Kidney (tissue), 14 donors: Measurements from ENCODE around the gene CUX1. TPM values are rescaled to one million over a fixed set of nuclear protein-coding genes. Genes with fewer than 3 reads are reported as not detected.
A peak's percentile ranks its signal among the peaks of the same experiment; 100 is the strongest.

Experiments
- DNase-seq, 5 donors: peaks; one replicate each; pipeline ENCODE4 v3.0.0-alpha.2; 2013 to 2020
- FAIRE-seq: peaks from 2 replicates; lab custom pipeline; 2012; peaks lifted over from hg19 to GRCh38; lab: Jason Lieb, UNC
- H3K27ac ChIP-seq, 2 donors: one replicate each; pipeline ENCODE4 v1.7.0; 2013; ENCODE audit warnings: low read depth in 2 of 2, low read length in 2 of 2, inconsistent platforms in 1 of 2
- H3K27me3 ChIP-seq: one replicate; pipeline ENCODE4 v1.7.1; 2013; ENCODE audit warnings: low read length, inconsistent platforms; ENCODE audit not compliant: control insufficient read depth, insufficient read depth
- H3K36me3 ChIP-seq, 3 donors: one replicate each; pipeline versions ENCODE4 v1.7.0 to v1.7.1; 2013; ENCODE audit warnings: low read length in 3 of 3, control low read depth in 1 of 3, inconsistent platforms in 1 of 3; ENCODE audit not compliant: insufficient read depth in 3 of 3, control insufficient read depth in 2 of 3
- H3K4me1 ChIP-seq, 3 donors: one replicate each; pipeline versions ENCODE4 v1.7.0 to v1.7.1; 2013; ENCODE audit warnings: low read length in 3 of 3, inconsistent platforms in 1 of 3, low read depth in 1 of 3; ENCODE audit not compliant: control insufficient read depth in 2 of 3, insufficient read depth in 2 of 3
- H3K4me3 ChIP-seq, 3 donors: one replicate each; pipeline versions ENCODE4 v1.7.0 to v1.8.1; 2013; ENCODE audit warnings: low read length in 3 of 3, control low read depth in 1 of 3, inconsistent platforms in 1 of 3
- H3K9ac ChIP-seq, 3 donors: one replicate each; pipeline versions ENCODE4 v1.7.0 to v1.7.1; 2013; ENCODE audit warnings: low read length in 3 of 3, control low read depth in 1 of 3, inconsistent platforms in 1 of 3
- H3K9me3 ChIP-seq, 3 donors: one replicate each; pipeline versions ENCODE4 v1.7.0 to v1.7.1; 2013; ENCODE audit warnings: low read length in 3 of 3, control low read depth in 1 of 3, inconsistent platforms in 1 of 3; ENCODE audit not compliant: control insufficient read depth in 2 of 3, insufficient read depth in 1 of 3
- intact Hi-C: fragments of 100-400 bp; cut with DNase I; formaldehyde crosslinking; loops from one replicate; pipeline ENCODE4 v1.11.1; 2022
- polyA plus RNA-seq: library from polyadenylated mRNA; stranded (reverse); fragments of 350-450 nt; fragmentation: Illumina TruSeq; extraction: RNeasy Lipid Tissue Mini Kit (QIAGEN cat#74804); gene quantifications from one replicate; pipeline ENCODE4 v1.2.3, GENCODE V29; 2014; ENCODE audit warnings: low read depth, low replicate concordance; ENCODE audit not compliant: insufficient read depth
- total RNA-seq: library from RNA; stranded (reverse); fragmentation: NEBNext Ultra II Directional; extraction: Animal tissue kit (Norgen Biotek cat#: 25700); gene quantifications from one replicate; pipeline ENCODE4 v1.2.1, GENCODE V29; 2021
- TF ChIP-seq, protein P1 (sequence below): IDR thresholded peaks from 3 replicates; pipeline ENCODE4 v1.5.1; 2012; ENCODE audit warnings: mild to moderate bottlenecking, moderate library complexity, borderline replicate concordance; ENCODE audit not compliant: insufficient read depth; ENCODE audit errors: extremely low read depth
- donor health status: control.
- donor health status: control.
- donor health status: control.
- donor health status: control.
- donor health status: control.
- donor health status: DM: yes; HTN: yes; CAD: no.
- donor health status: Normal renal cell carcinoma (clear cell type).

The CUX1 gene
- total and polyA plus RNA-seq, 2 donors from 2014 or later = 71.4 to 126 TPM

DNA sequence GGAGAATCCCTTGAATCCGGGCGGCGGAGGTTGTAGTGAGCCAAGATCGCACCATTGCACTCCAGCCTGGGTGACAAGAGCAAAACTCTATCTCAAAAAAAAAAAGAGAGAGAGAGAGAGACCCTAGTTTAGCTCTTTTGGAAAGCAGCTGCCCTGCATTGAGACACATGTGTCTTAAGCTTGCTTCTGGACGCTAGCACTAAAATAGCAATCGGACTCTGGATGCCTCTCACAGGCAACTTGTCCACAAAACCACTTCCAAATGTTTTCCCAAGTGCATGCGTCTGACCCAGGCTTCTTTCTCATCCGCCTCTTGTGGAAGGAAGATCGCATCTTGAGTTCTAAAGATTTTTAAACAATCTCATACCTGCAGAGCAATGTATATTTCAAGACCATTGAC is 182.7 kb downstream of the CUX1 start:
- TF ChIP-seq, protein P1, sequence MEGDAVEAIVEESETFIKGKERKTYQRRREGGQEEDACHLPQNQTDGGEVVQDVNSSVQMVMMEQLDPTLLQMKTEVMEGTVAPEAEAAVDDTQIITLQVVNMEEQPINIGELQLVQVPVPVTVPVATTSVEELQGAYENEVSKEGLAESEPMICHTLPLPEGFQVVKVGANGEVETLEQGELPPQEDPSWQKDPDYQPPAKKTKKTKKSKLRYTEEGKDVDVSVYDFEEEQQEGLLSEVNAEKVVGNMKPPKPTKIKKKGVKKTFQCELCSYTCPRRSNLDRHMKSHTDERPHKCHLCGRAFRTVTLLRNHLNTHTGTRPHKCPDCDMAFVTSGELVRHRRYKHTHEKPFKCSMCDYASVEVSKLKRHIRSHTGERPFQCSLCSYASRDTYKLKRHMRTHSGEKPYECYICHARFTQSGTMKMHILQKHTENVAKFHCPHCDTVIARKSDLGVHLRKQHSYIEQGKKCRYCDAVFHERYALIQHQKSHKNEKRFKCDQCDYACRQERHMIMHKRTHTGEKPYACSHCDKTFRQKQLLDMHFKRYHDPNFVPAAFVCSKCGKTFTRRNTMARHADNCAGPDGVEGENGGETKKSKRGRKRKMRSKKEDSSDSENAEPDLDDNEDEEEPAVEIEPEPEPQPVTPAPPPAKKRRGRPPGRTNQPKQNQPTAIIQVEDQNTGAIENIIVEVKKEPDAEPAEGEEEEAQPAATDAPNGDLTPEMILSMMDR = no peak
- FAIRE-seq (no peak), DNase-seq (peak in 1 of 5 donors; percentile 28)
- Histone ChIP-seq H3K4me3 (no peak overlapping the region), H3K9ac (no peak overlapping the region), H3K9me3 (no peaks in the 10 kb centered on the region), H3K27me3 (no peaks in the 10 kb centered on the region), H3K4me1 (peaks cover 0 to 17% (median 6%) of the 10 kb centered on the region in 3 donors), H3K27ac (no peak overlapping the region), H3K36me3 (no peaks in the 10 kb centered on the region)
- intact Hi-C loops = no loop called here

DNA sequence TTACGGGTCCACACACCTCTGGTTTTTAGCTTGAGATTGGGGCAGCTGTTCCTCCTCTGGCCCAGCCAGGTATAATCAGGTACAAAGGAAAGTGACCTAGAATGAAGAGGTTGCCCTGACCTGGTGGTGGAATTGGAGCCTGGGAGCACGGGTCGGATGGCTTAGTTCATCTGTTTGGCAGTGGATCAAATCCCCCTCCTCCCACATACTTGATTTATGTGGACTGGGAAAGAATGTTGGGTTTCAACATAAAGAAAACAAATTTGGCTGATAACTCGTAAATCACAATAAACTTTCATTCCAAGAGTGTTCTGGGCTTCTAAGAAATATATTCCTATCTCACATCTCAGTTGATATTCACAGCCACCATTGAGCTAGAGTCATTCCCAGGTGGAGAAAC is 186.8 kb downstream of the CUX1 start:
- peak in 3 of 5 donors; percentile 49 to 77 (median 69) for DNase-seq
- Histone ChIP-seq H3K4me1 (peaks cover 0 to 20% (median 6%) of the 10 kb centered on the region in 3 donors), H3K9me3 (no peaks in the 10 kb centered on the region), H3K27me3 (no peaks in the 10 kb centered on the region), H3K9ac (no peak overlapping the region), H3K36me3 (no peaks in the 10 kb centered on the region), H3K27ac (no peak overlapping the region), H3K4me3 (no peak overlapping the region)
- TF ChIP-seq, protein P1 = no peak
- no peak for FAIRE-seq
- intact Hi-C loops = no loop called here

DNA sequence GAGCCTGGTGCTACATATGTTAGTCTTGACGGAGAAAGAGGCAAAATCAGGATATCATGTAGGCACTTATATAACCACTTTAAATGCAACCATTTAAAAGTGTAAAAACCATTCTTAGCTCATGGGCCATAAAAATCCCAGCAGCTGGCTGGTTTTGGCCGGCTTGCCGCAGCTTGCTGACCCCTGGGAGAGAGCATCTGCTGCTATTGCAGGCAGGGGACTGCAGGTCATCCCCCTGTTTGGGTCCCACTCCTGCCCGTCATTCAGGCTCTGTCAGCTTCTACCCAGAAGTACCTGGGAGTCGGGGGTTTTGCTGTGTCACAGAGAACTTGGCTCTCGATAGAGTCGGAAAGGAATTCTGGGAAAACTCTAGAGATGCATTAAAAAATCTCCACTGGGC is 187.4 kb downstream of the CUX1 start:
- no peak overlapping the region for H3K4me3 ChIP-seq
- H3K4me1 ChIP-seq = peaks cover 0 to 20% (median 6%) of the 10 kb centered on the region in 3 donors
- FAIRE-seq (no peak), DNase-seq (peak in 3 of 5 donors; percentile 57 to 79 (median 58))
- no peaks in the 10 kb centered on the region for H3K36me3 ChIP-seq
- no peak overlapping the region for H3K27ac ChIP-seq
- H3K9me3 ChIP-seq = no peaks in the 10 kb centered on the region
- no peak overlapping the region for H3K9ac ChIP-seq
- TF ChIP-seq, protein P1 = no peak
- intact Hi-C loops = no loop called here
- no peaks in the 10 kb centered on the region for H3K27me3 ChIP-seq

DNA sequence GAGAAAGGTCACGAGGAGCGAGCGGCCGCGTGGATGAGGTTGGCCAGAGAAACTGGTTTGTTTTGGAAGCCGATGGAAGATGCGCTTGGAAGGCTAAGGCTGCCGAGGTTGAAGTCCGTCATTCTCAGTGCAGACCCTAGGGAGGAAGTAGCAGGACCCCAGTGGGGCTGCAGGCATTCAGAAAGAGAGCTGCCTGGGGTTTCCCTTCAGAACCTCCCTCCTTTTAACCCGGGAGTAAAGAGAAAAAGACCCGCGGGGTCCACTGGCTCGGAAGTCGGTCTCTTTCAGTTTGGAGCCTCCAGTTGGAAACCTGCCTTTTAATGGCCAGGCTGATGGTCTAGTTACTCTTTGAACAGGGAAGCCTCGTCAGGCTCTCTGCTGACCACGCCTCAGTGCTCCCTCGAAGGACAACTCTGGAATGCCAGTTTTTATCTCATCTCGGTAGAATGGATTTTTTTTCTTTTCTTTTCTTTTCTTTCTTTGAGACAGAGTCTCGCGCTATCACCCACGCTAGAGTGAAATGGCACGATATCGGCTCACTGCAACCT is 188.6 kb downstream of the CUX1 start:
- no peak for FAIRE-seq

More for the DNA sequence above, 188.6 kb downstream of the CUX1 start:
- TF ChIP-seq, protein P1 = no peak
- Histone ChIP-seq H3K36me3 (no peaks in the 10 kb centered on the region), H3K27me3 (no peaks in the 10 kb centered on the region), H3K9ac (no peak overlapping the region), H3K4me3 (peak overlapping the region in 1 of 3 donors; percentile 37), H3K9me3 (no peaks in the 10 kb centered on the region), H3K27ac (no peak overlapping the region), H3K4me1 (peaks cover 0 to 20% (median 6%) of the 10 kb centered on the region in 3 donors)
- intact Hi-C loops = no loop called here
- peak in 2 of 5 donors; percentile 38 to 55 for DNase-seq
